HuH-7 (cell line): ENCODE results near the gene CACNG1.
"Not testable (repeated sequence)": the region's sequence is repeated elsewhere in the genome, so short reads cannot be mapped to it uniquely, and the experiment has no call there.

Source experiments
- DNase-seq: peaks from one replicate; pipeline ENCODE4 v3.0.0; 2011; ENCODE audit warnings: low spot score

The CACNG1 gene

DNA sequence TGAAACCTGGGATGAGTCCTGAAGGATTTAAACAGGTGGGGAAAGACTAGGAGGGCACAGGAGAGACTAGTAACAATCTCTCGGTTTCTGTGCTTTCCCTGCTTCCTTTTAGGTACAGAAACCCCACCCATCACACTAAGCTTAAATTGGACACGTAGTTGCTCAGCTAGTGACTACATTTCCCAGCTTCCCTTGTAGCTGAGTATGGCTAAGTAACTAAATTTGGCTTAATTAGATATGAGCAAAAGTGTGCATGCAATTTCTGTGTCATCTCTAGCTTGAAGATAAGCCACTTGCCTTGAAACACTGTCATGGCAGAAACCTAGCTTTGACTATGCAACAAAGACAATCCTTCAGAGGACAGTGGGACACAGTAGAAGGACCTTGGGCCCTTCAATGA, 36.5 kb downstream of the CACNG1 start:
- DNase-seq = no peak

DNA sequence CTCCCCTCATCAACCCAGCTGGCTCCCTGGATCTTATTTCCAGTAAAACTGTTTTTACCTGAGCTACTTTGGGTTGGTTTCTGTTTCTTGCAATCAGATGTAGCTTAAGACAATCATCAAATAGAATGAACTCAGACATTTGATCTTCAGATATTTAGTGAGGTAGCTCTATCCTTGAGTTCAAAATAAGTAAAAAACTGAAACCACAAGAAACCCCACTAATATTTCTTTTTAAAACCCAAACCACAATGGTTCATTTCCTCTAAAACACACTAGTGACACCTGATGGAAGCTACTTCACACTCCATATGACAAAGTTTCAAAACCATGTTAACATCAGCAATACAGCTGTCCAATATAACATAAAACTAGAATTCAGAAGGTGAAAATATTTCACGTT, 37.8 kb downstream of the CACNG1 start:
- no peak for DNase-seq

DNA sequence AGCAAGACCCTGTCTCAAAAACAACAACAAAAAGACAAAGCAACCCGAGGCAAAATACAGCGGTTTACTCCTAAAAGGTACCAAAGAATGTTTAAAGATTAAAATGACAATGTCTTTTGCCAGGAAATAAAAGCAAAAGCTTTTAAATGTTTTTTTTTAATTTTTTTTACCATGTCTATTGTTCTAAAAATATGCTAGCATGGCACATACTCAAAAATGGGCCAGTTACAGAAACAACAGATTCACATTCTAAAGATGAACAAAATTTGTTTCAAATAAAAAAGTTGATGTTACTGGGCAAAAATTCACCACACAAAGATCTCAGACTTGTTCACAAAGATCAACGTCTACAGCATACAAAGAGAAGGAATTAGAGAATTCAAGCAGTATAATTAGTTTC, 41.1 kb downstream of the CACNG1 start:
- no peak for DNase-seq

DNA sequence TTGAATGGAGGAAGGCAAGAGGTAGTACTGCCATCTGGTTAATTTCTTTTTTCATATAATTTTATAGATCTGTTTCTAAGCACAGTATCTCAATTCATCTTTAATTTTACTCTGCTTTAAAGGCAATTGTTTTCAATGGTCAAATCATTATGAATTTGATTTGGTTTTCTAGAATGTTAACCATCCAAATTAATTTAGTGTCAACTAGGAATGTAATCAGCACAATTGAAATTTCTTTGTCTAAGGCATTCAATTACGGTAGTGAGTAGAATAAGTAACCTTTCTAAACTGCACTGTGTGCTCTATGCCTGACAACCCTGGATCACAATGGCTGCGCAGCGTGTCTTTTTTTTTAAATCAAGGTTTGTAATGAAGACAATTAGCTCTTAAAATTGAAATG, 44.3 kb downstream of the CACNG1 start:
- DNase-seq = no peak

DNA sequence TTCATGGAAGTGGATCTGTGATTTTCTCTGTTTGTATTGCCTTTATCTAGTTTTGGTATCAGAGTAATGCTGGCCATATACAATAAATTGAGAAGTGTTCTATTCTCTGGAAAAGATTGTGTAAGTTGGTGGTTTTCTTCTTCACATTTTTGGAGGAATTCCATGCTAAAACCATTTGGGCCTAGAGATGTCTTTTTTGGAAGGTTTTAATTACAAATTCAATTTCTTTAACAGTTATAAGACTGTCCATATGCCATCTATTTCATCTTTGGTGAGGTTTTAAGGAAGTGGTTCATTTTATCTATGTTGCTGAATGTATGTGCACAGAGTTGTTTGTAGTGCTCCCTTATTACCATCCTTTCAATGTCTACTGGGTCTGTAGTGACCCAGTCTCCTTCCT, 46.0 kb downstream of the CACNG1 start:
- DNase-seq = no peak

DNA sequence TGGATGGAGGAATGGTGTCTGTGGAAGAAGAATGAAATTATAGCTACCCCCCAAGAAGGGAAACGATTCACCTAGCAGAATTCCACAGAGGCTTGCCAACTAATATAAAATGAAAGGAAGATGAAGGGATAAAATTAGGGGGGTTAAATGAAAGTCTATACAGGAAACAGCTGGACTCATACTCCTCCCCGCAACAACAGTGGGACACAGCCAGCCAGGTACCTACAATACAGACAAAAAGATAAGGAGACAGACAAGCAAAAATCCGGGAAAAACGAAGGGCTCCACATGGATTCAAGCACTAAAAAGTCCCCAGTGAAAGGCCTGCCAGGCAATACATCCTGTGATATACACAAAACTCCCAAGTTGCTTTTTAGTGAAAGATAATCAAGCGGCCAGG, 47.9 kb downstream of the CACNG1 start:
- no peak for DNase-seq

DNA sequence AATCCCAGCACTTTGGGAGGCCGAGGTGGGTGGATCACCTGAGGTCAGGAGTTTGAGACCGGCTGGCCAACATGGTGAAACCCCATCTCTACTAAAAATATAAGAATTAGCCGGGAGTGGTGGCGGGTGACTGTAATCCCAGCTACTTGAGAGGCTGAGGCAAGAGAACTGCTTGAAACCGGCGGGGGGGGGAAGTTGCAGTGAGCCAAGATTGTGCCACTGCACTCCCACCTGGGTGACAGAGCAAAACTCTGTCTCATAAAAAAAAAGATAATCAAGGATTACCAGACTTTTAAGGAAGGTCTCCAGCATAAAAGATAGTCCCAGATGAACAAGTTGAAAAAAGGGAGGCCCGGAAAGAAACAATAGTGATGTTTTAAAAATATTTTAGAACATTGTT, 48.4 kb downstream of the CACNG1 start:
- DNase-seq = not testable (repeated sequence)

DNA sequence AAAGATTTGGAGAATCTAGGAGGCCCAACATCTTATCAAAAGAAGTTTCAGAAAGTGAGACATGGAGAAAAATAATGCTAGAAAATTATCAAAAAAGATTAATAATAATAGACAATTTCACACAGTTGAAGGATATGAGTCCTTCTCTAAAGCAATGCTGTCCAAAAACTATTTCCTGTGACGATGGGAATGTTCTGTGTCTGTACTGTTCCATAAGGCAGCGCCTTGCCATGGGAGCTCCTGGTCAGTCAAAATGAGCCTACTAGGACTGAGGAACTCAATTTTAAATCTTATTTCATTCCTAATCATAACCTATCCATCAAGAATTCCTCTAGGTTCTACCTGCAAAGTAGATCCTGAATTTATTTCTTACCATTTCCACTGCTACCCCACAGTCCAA, 49.0 kb downstream of the CACNG1 start:
- DNase-seq = no peak

DNA sequence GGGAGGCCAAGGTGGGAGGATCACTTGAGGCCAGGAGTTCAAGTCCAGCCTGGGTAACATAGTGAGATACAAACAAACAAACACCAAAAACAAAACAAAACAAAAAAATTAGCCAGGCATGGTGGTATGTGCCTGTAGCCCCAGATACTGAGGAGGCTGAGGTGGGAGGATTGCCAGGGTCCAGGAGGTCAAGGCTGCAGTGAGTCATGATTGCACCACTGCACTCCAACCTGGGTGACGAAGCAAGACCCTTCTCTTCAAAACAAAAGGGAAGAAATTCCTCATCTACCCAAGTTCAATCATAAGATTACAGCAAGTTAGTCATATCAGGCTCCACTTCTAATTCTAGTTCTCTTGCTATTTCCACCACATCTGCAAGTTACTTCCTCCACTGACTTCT, 50.9 kb downstream of the CACNG1 start:
- DNase-seq = not testable (repeated sequence)

DNA sequence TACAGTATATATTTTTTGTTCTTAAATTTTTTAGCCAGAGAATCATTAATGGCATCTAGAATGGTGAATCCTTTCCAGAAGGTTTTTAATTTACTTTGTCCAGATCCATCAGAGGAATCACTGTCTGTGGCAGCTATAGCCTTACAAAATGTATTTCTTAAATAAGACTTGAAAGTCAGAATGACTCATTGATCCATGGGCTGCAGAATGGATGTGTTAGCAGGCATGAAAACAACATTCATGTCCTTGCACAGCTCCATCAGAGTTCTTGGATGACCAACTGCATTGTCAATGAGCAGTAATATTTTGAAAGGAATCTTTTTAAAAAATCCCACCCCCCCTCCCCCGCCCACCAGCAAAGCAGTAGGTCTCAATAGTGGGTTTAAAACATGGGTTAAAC, 51.4 kb downstream of the CACNG1 start:
- DNase-seq = no peak

DNA sequence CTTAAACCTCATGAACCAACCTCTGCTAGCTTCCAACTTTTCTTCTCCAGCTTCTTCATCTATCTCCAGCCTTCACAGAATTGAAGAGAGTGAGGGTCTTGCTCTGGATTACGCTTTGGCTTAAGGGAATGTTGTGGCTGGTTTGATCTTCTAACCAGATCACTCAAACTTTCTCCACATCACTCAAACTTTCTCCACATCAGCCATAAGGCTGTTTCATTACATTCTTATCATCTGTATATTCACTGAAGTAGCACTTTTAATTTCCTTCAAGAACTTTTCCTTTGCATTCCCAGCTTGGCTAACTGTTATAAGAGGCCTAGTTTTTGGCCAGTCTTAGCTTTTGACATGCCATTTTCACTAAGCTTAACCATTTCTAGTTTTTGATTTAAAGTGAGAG, 52.3 kb downstream of the CACNG1 start:
- DNase-seq = no peak

DNA sequence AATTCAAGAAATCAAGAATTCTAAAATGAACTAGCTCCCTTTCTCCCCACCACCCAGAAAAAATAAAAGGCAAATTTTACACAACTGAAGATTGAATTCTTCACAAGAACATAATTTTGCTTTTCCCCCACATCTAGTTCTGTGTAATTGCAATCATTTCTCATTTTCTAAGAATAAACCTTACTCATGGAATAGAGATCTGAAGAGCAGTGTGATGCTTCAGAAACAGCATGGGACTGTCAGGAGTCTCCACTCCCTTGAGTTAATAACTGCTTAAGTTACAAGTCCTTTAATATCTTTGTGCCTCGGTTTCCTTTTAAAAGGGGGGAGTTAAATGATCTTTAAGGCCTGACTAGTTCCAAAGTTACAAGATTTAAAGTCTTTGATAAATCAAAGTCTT, 53.7 kb downstream of the CACNG1 start:
- DNase-seq = no peak

DNA sequence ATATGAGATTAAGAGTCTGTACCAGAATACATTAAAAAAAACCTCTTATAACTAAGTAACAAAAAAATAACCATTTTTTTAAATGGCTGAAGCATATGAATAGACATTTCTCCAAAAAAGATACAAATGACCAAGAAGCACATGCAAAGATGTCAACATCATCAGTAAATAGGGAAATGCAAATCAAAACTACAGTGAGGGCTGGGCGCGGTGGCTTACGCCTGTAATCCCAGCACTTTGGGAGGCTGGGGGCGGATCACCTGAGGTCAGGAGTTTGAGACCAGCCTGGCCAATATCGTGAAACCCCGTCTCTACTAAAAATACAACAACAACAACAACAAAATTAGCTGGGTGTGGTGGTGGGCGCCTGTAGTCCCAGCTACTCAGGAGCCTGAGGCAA, 60.3 kb downstream of the CACNG1 start:
- DNase-seq = not testable (repeated sequence)

DNA sequence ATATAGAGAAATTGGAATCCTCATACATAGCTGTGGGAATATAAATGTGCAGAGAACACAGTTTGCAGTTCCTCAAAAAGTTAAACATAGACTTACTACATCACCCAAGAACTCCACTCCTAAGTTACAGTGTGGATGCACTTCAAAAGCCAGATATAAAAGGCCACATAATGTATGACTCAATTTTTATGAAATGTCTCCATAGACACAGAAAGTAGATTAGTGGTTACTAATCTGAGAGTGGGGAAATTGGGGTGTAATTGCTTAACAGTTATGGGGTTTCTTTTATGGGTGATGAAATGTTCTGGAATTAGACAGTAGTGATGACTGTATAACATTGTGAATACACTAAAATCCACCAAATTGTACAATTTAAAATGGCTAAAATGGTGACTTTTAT, 60.9 kb downstream of the CACNG1 start:
- DNase-seq = no peak
